OCI-LY1 (cell line): ENCODE results near the gene SENP5.
"Not testable (repeated sequence)": the region's sequence is repeated elsewhere in the genome, so short reads cannot be mapped to it uniquely, and the experiment has no call there.

Source experiments
- H2AFZ ChIP-seq: fragments of 200-600 bp; sonication (generic), shearing (Covaris generic); 2 replicates; pipeline ENCODE4 v1.6.0; 2014; ENCODE audit warnings: antibody characterized with exemption, mild to moderate bottlenecking, low read length
- H3F3A ChIP-seq: fragments of 200-600 bp; sonication (generic), shearing (Covaris generic); 2 replicates; pipeline ENCODE4 v1.6.0; 2014; ENCODE audit warnings: mild to moderate bottlenecking, antibody characterized with exemption, low read length, moderate library complexity; ENCODE audit not compliant: insufficient read depth
- H3K27ac ChIP-seq: fragments of 200-600 bp; sonication (generic); 2 replicates; pipeline ENCODE4 v1.5.1; 2014; ENCODE audit warnings: low read length, mixed run types, mild to moderate bottlenecking, low read depth; ENCODE audit not compliant: poor library complexity, severe bottlenecking
- H3K27me3 ChIP-seq: fragments of 200-600 bp; sonication (generic); 2 replicates; pipeline ENCODE4 v1.6.0; 2014; ENCODE audit warnings: antibody characterized with exemption, mild to moderate bottlenecking, low read length, moderate library complexity; ENCODE audit not compliant: insufficient read depth
- H3K36me3 ChIP-seq: fragments of 200-600 bp; sonication (generic); 2 replicates; pipeline ENCODE4 v1.6.1; 2014; ENCODE audit warnings: mild to moderate bottlenecking, antibody characterized with exemption, low read length, moderate library complexity, mixed read lengths; ENCODE audit not compliant: insufficient read depth
- H3K4me1 ChIP-seq: fragments of 200-600 bp; sonication (generic); 2 replicates; pipeline ENCODE4 v1.5.1; 2014; ENCODE audit warnings: mild to moderate bottlenecking, low read length, moderate library complexity; ENCODE audit not compliant: insufficient read depth, severe bottlenecking
- H3K4me2 ChIP-seq: fragments of 200-600 bp; sonication (generic), shearing (Covaris generic); 2 replicates; pipeline ENCODE4 v1.6.1; 2014; ENCODE audit warnings: low read length
- H3K4me3 ChIP-seq: fragments of 200-600 bp; sonication (generic); 2 replicates; pipeline ENCODE4 v1.5.1; 2014; ENCODE audit warnings: low read length, low read depth, mild to moderate bottlenecking, mixed read lengths; ENCODE audit not compliant: poor library complexity, severe bottlenecking
- H3K79me2 ChIP-seq: fragments of 200-600 bp; shearing (Covaris generic); 2 replicates; pipeline ENCODE4 v1.6.1; 2016; ENCODE audit warnings: mixed run types, low read length, mixed read lengths; ENCODE audit not compliant: insufficient read depth
- H3K9ac ChIP-seq: fragments of 200-600 bp; sonication (generic), shearing (Covaris generic); 2 replicates; pipeline ENCODE4 v1.6.1; 2014; ENCODE audit warnings: mild to moderate bottlenecking, low read length, mixed read lengths
- H3K9me2 ChIP-seq: fragments of 200-600 bp; sonication (generic), shearing (Covaris generic); 2 replicates; pipeline ENCODE4 v1.6.1; 2014; ENCODE audit warnings: low read depth, mild to moderate bottlenecking, low read length, mixed read lengths
- H3K9me3 ChIP-seq: fragments of 200-600 bp; shearing (Covaris generic); 2 replicates; pipeline ENCODE4 v1.6.1; 2014; ENCODE audit warnings: low read length, mixed read lengths
- H4K20me1 ChIP-seq: fragments of 200-600 bp; sonication (generic), shearing (Covaris generic); 2 replicates; pipeline ENCODE4 v1.6.0; 2016; ENCODE audit warnings: mild to moderate bottlenecking, low read length; ENCODE audit not compliant: insufficient read depth
- CTCF ChIP-seq: fragments of 200-600 bp; sonication (generic), shearing (Covaris generic); IDR thresholded peaks from 2 replicates; pipeline ENCODE4 v1.5.1; 2017; ENCODE audit warnings: mild to moderate bottlenecking, antibody characterized with exemption, low read length, moderate library complexity, mixed read lengths
- EZH2 ChIP-seq: fragments of 200-600 bp; sonication (generic), shearing (Covaris generic); IDR thresholded peaks from 2 replicates; pipeline ENCODE4 v1.8.0; 2017; ENCODE audit warnings: borderline replicate concordance, mixed run types, mild to moderate bottlenecking, antibody characterized with exemption, low read length, moderate library complexity, mixed read lengths

The SENP5 gene

GRCh38 chr3:196849180-196849741 is 18.5 kb upstream of the SENP5 start:
- H3K79me2 ChIP-seq = no peaks in the 10 kb centered on the region
- TF ChIP-seq EZH2 (no peak), CTCF (no peak)
- H3K4me2 ChIP-seq = no peak overlapping the region
- H3K27ac ChIP-seq = no peak overlapping the region
- no peak overlapping the region for H3K4me3 ChIP-seq
- no peaks in the 10 kb centered on the region for H3K9me2 ChIP-seq
- H3K36me3 ChIP-seq = no peaks in the 10 kb centered on the region; the same call in 1 of the 2 replicates
- H2AFZ ChIP-seq = no peak overlapping the region
- no peaks in the 10 kb centered on the region for H3F3A ChIP-seq
- H3K9me3 ChIP-seq = peaks cover 7% of the 10 kb centered on the region
- H3K4me1 ChIP-seq = no peaks in the 10 kb centered on the region
- H3K27me3 ChIP-seq = no peaks in the 10 kb centered on the region
- no peak overlapping the region for H3K9ac ChIP-seq
- no peaks in the 10 kb centered on the region for H4K20me1 ChIP-seq

GRCh38 chr3:196863000-196863399 is 4.7 kb upstream of the SENP5 start:
- H3K9me3 ChIP-seq = peaks cover 10% of the 10 kb centered on the region; the same call in 1 of the 2 replicates
- H3F3A ChIP-seq, H3K4me3 ChIP-seq, H3K4me1 ChIP-seq, H3K27me3 ChIP-seq, H3K4me2 ChIP-seq, H4K20me1 ChIP-seq, H3K27ac ChIP-seq, H3K9ac ChIP-seq, H2AFZ ChIP-seq, H3K9me2 ChIP-seq, H3K79me2 ChIP-seq, H3K36me3 ChIP-seq: not testable (repeated sequence)

GRCh38 chr3:196867155-196867506 is 589 bp upstream of the SENP5 start:
- H3K4me2 ChIP-seq = peak overlapping the region; percentile 83
- H3K9ac ChIP-seq = peak overlapping the region; percentile 69
- H2AFZ ChIP-seq = peak overlapping the region; percentile 62
- H3K27me3 ChIP-seq = no peaks in the 10 kb centered on the region
- TF ChIP-seq EZH2 (no peak), CTCF (no peak)
- peaks cover 24% of the 10 kb centered on the region for H3K4me1 ChIP-seq
- H4K20me1 ChIP-seq = no peaks in the 10 kb centered on the region
- H3F3A ChIP-seq = no peaks in the 10 kb centered on the region
- peaks cover 37% of the 10 kb centered on the region for H3K79me2 ChIP-seq
- H3K27ac ChIP-seq = peak overlapping the region; percentile 25
- peak overlapping the region; percentile 80 for H3K4me3 ChIP-seq
- H3K9me3 ChIP-seq = peaks cover 10% of the 10 kb centered on the region; the same call in 1 of the 2 replicates
- no peaks in the 10 kb centered on the region for H3K9me2 ChIP-seq
- peaks cover 15% of the 10 kb centered on the region for H3K36me3 ChIP-seq

GRCh38 chr3:196868297-196868661 is 559 bp downstream of the SENP5 start:
- Histone ChIP-seq H3K27me3 (no peaks in the 10 kb centered on the region), H3K9me3 (0 out of 2 replicates have a peak, but pooled peaks cover 4% of the 10 kb centered on the region), H3K27ac (no peak overlapping the region), H3K36me3 (peaks cover 15% of the 10 kb centered on the region), H2AFZ (no peak overlapping the region), H3K4me1 (peaks cover 24% of the 10 kb centered on the region), H3K9me2 (no peaks in the 10 kb centered on the region), H3F3A (no peaks in the 10 kb centered on the region), H3K4me2 (peak overlapping the region; percentile 83), H3K4me3 (peak overlapping the region; percentile 80), H4K20me1 (no peaks in the 10 kb centered on the region), H3K79me2 (peaks cover 48% of the 10 kb centered on the region), H3K9ac (peak overlapping the region; percentile 69)
- no peak for TF ChIP-seq CTCF
- no peak for TF ChIP-seq EZH2
